GM08714 (cell line): ENCODE measurements around the gene VSTM2L.
"Not testable (repeated sequence)": the region's sequence is repeated elsewhere in the genome, so short reads cannot be mapped to it uniquely, and the experiment has no call there.

Experiments
- H3K4me3 ChIP-seq: fragments of 200-500 bp; sonication (Bioruptor generic); 2 replicates; pipeline ENCODE4 v1.5.1; 2014; ENCODE audit warnings: mild to moderate bottlenecking, low read length, inconsistent platforms
- ZNF274 ChIP-seq: IDR thresholded peaks from 2 replicates; pipeline ENCODE4 v1.6.1; 2012; ENCODE audit warnings: mild to moderate bottlenecking, low read depth, low read length

The VSTM2L gene

GRCh38 chr20:37956107-37956585 is 53.2 kb downstream of the VSTM2L start:
- no peak for TF ChIP-seq ZNF274
- no peak overlapping the region for H3K4me3 ChIP-seq

- TF ChIP-seq ZNF274: no peak
- H3K4me3 ChIP-seq: no peak overlapping the region
Measured at GRCh38 chr20:37958856-37959520, 56.1 kb downstream of the VSTM2L start.

GRCh38 chr20:37961066-37961465 is 58.1 kb downstream of the VSTM2L start:
- no peak overlapping the region for H3K4me3 ChIP-seq
- TF ChIP-seq ZNF274: no peak

GRCh38 chr20:37963483-37963882 is 60.6 kb downstream of the VSTM2L start:
- not testable (repeated sequence) for H3K4me3 ChIP-seq

GRCh38 chr20:37968841-37969401 is 66.0 kb downstream of the VSTM2L start:
- TF ChIP-seq ZNF274: no peak
- H3K4me3 ChIP-seq: no peak overlapping the region

- no peak for TF ChIP-seq ZNF274
- H3K4me3 ChIP-seq: no peak overlapping the region
Measured at GRCh38 chr20:37969949-37970855, 67.3 kb downstream of the VSTM2L start.

- no peak for TF ChIP-seq ZNF274
- no peak overlapping the region for H3K4me3 ChIP-seq
Measured at GRCh38 chr20:37970856-37971245, 67.9 kb downstream of the VSTM2L start.

GRCh38 chr20:37971561-37972127 is 68.7 kb downstream of the VSTM2L start:
- no peak for TF ChIP-seq ZNF274
- no peak overlapping the region for H3K4me3 ChIP-seq

GRCh38 chr20:37972256-37973058 is 69.5 kb downstream of the VSTM2L start:
- H3K4me3 ChIP-seq: no peak overlapping the region
- no peak for TF ChIP-seq ZNF274

GRCh38 chr20:37973059-37973910 is 70.4 kb downstream of the VSTM2L start:
- H3K4me3 ChIP-seq: no peak overlapping the region
- no peak for TF ChIP-seq ZNF274

- TF ChIP-seq ZNF274: no peak
- no peak overlapping the region for H3K4me3 ChIP-seq
Measured at GRCh38 chr20:37976887-37977286, 74.0 kb downstream of the VSTM2L start.

- TF ChIP-seq ZNF274: no peak
- H3K4me3 ChIP-seq: no peak overlapping the region
Measured at GRCh38 chr20:37977338-37977737, 74.4 kb downstream of the VSTM2L start.

GRCh38 chr20:37977786-37978185 is 74.9 kb downstream of the VSTM2L start:
- no peak for TF ChIP-seq ZNF274
- H3K4me3 ChIP-seq: no peak overlapping the region
